Hepatocyte (in vitro differentiated cells): ENCODE measurements around the gene CHST15. TPM values are rescaled to one million over a fixed set of nuclear protein-coding genes. Genes with fewer than 3 reads are reported as not detected.
"Not testable (repeated sequence)": the region's sequence is repeated elsewhere in the genome, so short reads cannot be mapped to it uniquely, and the experiment has no call there.

Experiments
- DNase-seq: peaks from one replicate; pipeline ENCODE4 v3.0.0-alpha.2; 2016; ENCODE audit warnings: low spot score
- H2AFZ ChIP-seq: fragments of 200-600 bp; sonication (generic); 2 replicates; pipeline ENCODE4 v1.6.0; 2016; ENCODE audit warnings: antibody characterized with exemption, mild to moderate bottlenecking
- H3K27ac ChIP-seq: fragments of 200-600 bp; sonication (generic); 2 replicates; pipeline ENCODE4 v1.5.1; 2016; ENCODE audit warnings: mild to moderate bottlenecking
- H3K27me3 ChIP-seq: fragments of 200-600 bp; sonication (generic); 2 replicates; pipeline ENCODE4 v1.6.1; 2016
- H3K36me3 ChIP-seq: fragments of 200-600 bp; sonication (generic); replicated peaks from 2 replicates; pipeline ENCODE4 v1.5.1; 2016; ENCODE audit warnings: low read depth; ENCODE audit not compliant: insufficient read depth
- H3K4me1 ChIP-seq: fragments of 200-600 bp; sonication (generic); 2 replicates; pipeline ENCODE4 v1.5.1; 2016; ENCODE audit warnings: mild to moderate bottlenecking, moderate library complexity; ENCODE audit not compliant: insufficient read depth
- H3K4me2 ChIP-seq: fragments of 200-600 bp; sonication (generic); 2 replicates; pipeline ENCODE4 v1.6.0; 2016
- H3K4me3 ChIP-seq: fragments of 200-600 bp; sonication (generic); 2 replicates; pipeline ENCODE4 v1.5.1; 2016; ENCODE audit warnings: mild to moderate bottlenecking
- H3K79me2 ChIP-seq: fragments of 200-600 bp; sonication (generic); 2 replicates; pipeline ENCODE4 v1.6.0; 2017; ENCODE audit warnings: mild to moderate bottlenecking
- H3K9me2 ChIP-seq: fragments of 200-600 bp; sonication (generic); replicated peaks from 2 replicates; pipeline ENCODE4 v1.6.0; 2017; ENCODE audit warnings: mild to moderate bottlenecking; ENCODE audit not compliant: insufficient read depth
- H3K9me3 ChIP-seq: fragments of 200-600 bp; sonication (generic); 2 replicates; pipeline ENCODE4 v1.5.1; 2016; ENCODE audit warnings: low read depth, mild to moderate bottlenecking
- H4K20me1 ChIP-seq: fragments of 200-600 bp; sonication (generic); 2 replicates; pipeline ENCODE4 v1.6.0; 2016; ENCODE audit warnings: mild to moderate bottlenecking; ENCODE audit not compliant: insufficient read depth, poor library complexity, severe bottlenecking
- CTCF ChIP-seq: fragments of 200-600 bp; sonication (generic); IDR thresholded peaks from 2 replicates; pipeline ENCODE4 v1.5.1; 2016; ENCODE audit warnings: antibody characterized with exemption, mild to moderate bottlenecking; ENCODE audit not compliant: poor library complexity
- EZH2 ChIP-seq: fragments of 200-600 bp; sonication (generic); IDR thresholded peaks from 2 replicates; pipeline ENCODE4 v1.6.1; 2016; ENCODE audit warnings: antibody characterized with exemption, mild to moderate bottlenecking, borderline replicate concordance
- EZH2phosphoT487 ChIP-seq: fragments of 200-600 bp; sonication (generic); IDR thresholded peaks from one replicate; pipeline ENCODE4 v1.6.1; 2018; ENCODE audit warnings: antibody characterized with exemption, mild to moderate bottlenecking, low read depth, moderate library complexity; ENCODE audit not compliant: unreplicated experiment, severe bottlenecking
- WGBS: methylation state at CpG from one replicate; pipeline ENCODE4 v1.1.6; 2016; ENCODE audit warnings: low lambda C conversion rate; ENCODE audit errors: missing lambda C conversion rate; 5-methylcytosine and 5-hydroxymethylcytosine counted together
- polyA plus RNA-seq: library from polyadenylated mRNA; unstranded; fragments of >200 nt; fragmentation: Nextera tagmentation; extraction: Ambion mirVana; gene quantifications from 2 replicates; pipeline ENCODE4 v1.2.1, GENCODE V29; 2016
- total RNA-seq: library from RNA; depleted of rRNA; stranded (reverse); fragments of >200 nt; gene quantifications from 2 replicates; pipeline ENCODE4 v1.2.3, GENCODE V29; 2014

The CHST15 gene
- total and polyA plus RNA-seq, 2 experiments from 2014 or later: 3.9 to 4.5 TPM

GRCh38 chr10:124095096-124095495 is 1.7 kb upstream of the CHST15 start:
- TF ChIP-seq EZH2phosphoT487 (no peak), CTCF (no peak), EZH2 (no peak)
- Histone ChIP-seq H3K79me2 (no peaks in the 10 kb centered on the region), H3K4me2 (no peak overlapping the region), H3K4me1 (peaks cover 21% of the 10 kb centered on the region), H3K9me3 (no peaks in the 10 kb centered on the region), H4K20me1 (peaks cover 11% of the 10 kb centered on the region), H3K27me3 (peaks cover 45% of the 10 kb centered on the region), H3K36me3 (no peaks in the 10 kb centered on the region), H3K4me3 (no peak overlapping the region), H3K27ac (no peak overlapping the region), H2AFZ (no peak overlapping the region), H3K9me2 (no peaks in the 10 kb centered on the region)
- DNase-seq: no peak
- WGBS: 44% methylated on average over 6 of the region's 6 CpGs

GRCh38 chr10:124094419-124094785 is 1.0 kb upstream of the CHST15 start:
- no peak for DNase-seq
- H3K27ac ChIP-seq: no peak overlapping the region
- no peaks in the 10 kb centered on the region for H3K9me3 ChIP-seq
- WGBS: 43% methylated on average over 11 of the region's 11 CpGs
- peak overlapping the region; percentile 99 for H3K4me2 ChIP-seq
- peaks cover 11% of the 10 kb centered on the region for H4K20me1 ChIP-seq
- H3K4me1 ChIP-seq: peaks cover 21% of the 10 kb centered on the region
- H3K4me3 ChIP-seq: no peak overlapping the region
- H3K36me3 ChIP-seq: no peaks in the 10 kb centered on the region
- no peak overlapping the region for H2AFZ ChIP-seq
- peaks cover 45% of the 10 kb centered on the region for H3K27me3 ChIP-seq
- H3K9me2 ChIP-seq: no peaks in the 10 kb centered on the region
- no peaks in the 10 kb centered on the region for H3K79me2 ChIP-seq
- TF ChIP-seq EZH2: no peak
- TF ChIP-seq EZH2phosphoT487: no peak
- no peak for TF ChIP-seq CTCF

- 12% methylated on average over 39 of the region's 39 CpGs for WGBS
- Histone ChIP-seq H3K27ac (peak overlapping the region; percentile 61), H3K4me1 (peaks cover 21% of the 10 kb centered on the region), H2AFZ (peak overlapping the region; percentile 68), H3K27me3 (peaks cover 45% of the 10 kb centered on the region), H3K4me2 (peak overlapping the region; percentile 99), H3K4me3 (peak overlapping the region; percentile 82), H4K20me1 (peaks cover 14% of the 10 kb centered on the region)
- not testable (repeated sequence) for H3K79me2 ChIP-seq, H3K9me3 ChIP-seq, H3K9me2 ChIP-seq, H3K36me3 ChIP-seq
- DNase-seq: peak; percentile 50
Observed at GRCh38 chr10:124093774-124094418, 498 bp upstream of the CHST15 start.

GRCh38 chr10:124092250-124092859 is 1.0 kb downstream of the CHST15 start:
- H2AFZ ChIP-seq: peak overlapping the region; percentile 49

More at GRCh38 chr10:124092250-124092859, 1.0 kb downstream of the CHST15 start:
- H3K4me2 ChIP-seq: peak overlapping the region; percentile 99
- DNase-seq: peak; percentile 68
- TF ChIP-seq EZH2 (no peak), CTCF (no peak), EZH2phosphoT487 (no peak)
- no peaks in the 10 kb centered on the region for H3K9me2 ChIP-seq
- peak overlapping the region; percentile 62 for H3K27ac ChIP-seq
- H3K79me2 ChIP-seq: no peaks in the 10 kb centered on the region
- H3K9me3 ChIP-seq: no peaks in the 10 kb centered on the region
- no peaks in the 10 kb centered on the region for H3K36me3 ChIP-seq
- peaks cover 14% of the 10 kb centered on the region for H4K20me1 ChIP-seq
- peaks cover 35% of the 10 kb centered on the region for H3K27me3 ChIP-seq
- 2% methylated on average over 39 of the region's 70 CpGs for WGBS
- H3K4me3 ChIP-seq: peak overlapping the region; percentile 82
- peaks cover 21% of the 10 kb centered on the region for H3K4me1 ChIP-seq
